NCI-H1048 (cell line): Measurements from ENCODE around the gene CCL4.
"Not testable (repeated sequence)": the region's sequence is repeated elsewhere in the genome, so short reads cannot be mapped to it uniquely, and the experiment has no call there.

Experiments
- DNase-seq: peaks from one replicate; lab custom pipeline; 2025; lab: John Stamatoyannopoulos, UW

CCL4 gene

DNA sequence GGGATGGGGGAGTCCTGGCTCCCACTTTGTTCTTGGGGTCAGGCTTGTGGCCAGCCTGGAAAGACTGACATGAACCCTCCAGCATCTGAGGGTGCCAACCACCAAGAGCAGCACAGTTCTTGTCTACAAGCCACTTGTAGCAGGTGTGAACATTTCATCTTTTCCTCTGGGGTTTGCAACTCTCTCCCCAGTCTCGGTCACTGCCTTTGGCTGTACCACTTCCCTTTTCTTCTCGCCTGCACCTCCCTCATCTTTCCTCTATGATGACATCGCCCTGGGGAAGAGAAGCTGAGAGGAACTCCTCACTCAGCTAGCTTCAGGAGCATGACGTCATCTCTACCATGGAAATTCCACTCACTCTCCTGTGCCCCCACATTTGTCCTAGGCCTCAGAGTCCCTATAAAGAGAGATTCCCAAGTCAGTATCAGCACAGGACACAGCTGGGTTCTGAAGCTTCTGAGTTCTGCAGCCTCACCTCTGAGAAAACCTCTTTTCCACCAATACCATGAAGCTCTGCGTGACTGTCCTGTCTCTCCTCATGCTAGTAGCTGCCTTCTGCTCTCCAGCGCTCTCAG lies at the start of gene CCL4:
Gene CCL4 (plus strand): TSS at position 427 of the 575 bp plus-strand sequence. CDS start 79 bp downstream, at position 506.
- DNase-seq: not testable (repeated sequence)

GRCh38 chr17:36055171-36055570 lies 48.5 kb upstream of the CCL4 start:
- no peak for DNase-seq

DNA sequence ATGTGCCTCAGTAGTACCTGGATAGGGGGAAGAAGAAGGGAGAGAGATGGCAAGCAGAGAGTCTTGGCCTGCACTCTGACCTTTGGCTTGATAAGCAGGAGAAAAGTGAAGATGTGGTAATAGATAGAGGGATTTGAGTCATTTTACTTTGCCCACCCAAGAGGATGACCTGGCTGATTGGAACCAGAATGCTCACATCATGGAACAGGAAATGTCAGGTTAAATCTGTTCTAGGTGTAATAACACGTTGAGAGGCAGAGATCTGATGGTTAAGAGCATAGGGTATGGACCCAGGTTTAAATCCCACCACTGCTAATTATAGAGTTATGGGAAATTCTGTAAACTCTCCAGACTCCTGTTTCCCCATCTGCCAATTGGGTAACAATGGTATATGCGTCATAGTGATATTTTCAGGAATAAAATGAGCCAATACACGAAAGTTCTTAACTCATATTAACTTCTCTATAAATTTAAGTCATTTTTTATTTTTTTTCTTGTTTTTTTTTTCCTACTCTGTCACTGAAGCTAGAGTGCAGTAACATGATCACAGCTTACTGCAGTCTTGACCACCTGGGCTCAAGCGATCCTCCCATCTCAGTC lies 47.6 kb upstream of the CCL4 start:
- DNase-seq: no peak

DNA sequence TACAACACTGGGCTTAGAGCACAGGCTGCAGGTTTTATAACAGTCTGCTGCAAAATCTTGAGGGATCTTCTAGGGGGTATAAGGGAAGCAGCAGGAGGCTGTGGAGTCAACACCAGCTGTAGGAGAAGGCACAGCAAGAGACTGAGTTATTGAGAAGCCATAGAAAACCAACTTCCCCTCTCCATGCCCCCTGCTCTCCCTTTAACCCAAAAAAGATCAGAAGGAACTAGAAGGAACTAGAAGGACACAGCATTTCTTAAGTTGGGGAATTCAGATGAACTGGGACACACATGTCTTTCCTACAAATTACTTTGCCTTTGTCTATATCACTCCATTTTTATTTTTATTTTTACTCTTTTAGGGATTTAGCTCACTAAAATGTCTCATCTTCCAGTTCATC lies 45.7 kb upstream of the CCL4 start:
- no peak for DNase-seq

- no peak for DNase-seq
Observed at GRCh38 chr17:36059406-36059805, 44.2 kb upstream of the CCL4 start.

DNA sequence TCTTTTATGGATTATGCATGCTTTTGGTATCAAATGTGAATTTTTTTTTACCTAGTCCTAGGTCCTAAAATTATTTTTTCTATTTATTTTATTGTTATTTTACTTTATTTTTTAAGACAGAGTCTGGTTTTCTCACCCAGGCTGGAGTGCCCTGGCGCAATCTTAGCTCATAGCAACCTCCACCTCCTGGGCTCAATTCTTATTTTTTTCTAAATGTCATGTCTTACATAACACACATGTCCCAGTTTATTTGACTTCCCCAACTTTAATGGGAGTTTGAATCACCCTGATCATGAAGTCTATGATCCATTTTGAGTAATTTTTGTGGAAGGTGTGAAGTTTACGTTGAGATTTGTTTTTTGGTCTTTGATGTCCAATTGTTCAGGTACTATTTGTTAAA lies 42.8 kb upstream of the CCL4 start:
- no peak for DNase-seq

- no peak for DNase-seq
Observed at GRCh38 chr17:36063786-36064541, 39.7 kb upstream of the CCL4 start, which contains the start of gene CCL18. TSS of gene CCL18 (plus strand) at chr17:36064272. CDS start at chr17:36064343, 71 bp downstream.

GRCh38 chr17:36066365-36066985 lies 37.2 kb upstream of the CCL4 start:
- no peak for DNase-seq

- DNase-seq: no peak
Observed at GRCh38 chr17:36068524-36068923, 35.1 kb upstream of the CCL4 start.

DNA sequence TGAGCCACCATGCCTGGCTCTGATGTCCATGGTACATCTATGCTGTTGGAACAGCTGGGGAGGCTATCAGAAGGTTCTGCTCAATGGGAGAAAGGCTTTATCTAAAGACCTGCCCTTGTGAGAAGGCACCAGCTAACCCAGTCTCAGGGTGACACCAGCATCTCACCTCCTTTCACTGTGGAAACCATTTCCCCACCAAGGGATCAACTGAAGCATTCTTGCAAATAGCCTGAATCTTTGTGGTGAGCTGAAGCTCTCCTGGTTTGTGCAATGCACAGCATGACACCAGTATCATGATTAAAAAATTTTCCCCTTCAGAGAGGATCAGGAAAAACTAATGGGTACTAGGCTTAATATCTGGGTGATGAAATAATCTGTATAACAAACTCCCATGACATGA lies 34.5 kb upstream of the CCL4 start:
- no peak for DNase-seq

GRCh38 chr17:36070427-36070826 lies 33.2 kb upstream of the CCL4 start:
- DNase-seq: no peak

DNA sequence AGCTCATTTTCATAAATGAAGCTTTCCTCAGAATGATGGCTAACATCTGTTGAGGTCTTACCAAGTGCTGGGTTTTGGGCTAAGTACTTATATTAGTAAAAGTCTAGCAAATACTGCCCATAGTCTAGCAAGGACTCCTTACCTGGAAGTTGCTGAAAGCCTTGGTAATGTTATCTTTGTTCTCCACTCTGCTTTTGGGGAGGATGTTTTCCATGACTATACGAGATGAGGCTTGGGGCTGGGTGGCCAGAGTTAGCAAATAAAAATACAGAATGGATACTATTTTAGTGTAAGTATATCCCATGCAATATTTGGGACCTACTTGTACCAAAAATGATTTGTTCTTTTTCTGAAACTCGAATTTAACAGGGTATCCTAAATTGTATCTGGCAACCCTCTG lies 31.9 kb upstream of the CCL4 start:
- DNase-seq: no peak

DNA sequence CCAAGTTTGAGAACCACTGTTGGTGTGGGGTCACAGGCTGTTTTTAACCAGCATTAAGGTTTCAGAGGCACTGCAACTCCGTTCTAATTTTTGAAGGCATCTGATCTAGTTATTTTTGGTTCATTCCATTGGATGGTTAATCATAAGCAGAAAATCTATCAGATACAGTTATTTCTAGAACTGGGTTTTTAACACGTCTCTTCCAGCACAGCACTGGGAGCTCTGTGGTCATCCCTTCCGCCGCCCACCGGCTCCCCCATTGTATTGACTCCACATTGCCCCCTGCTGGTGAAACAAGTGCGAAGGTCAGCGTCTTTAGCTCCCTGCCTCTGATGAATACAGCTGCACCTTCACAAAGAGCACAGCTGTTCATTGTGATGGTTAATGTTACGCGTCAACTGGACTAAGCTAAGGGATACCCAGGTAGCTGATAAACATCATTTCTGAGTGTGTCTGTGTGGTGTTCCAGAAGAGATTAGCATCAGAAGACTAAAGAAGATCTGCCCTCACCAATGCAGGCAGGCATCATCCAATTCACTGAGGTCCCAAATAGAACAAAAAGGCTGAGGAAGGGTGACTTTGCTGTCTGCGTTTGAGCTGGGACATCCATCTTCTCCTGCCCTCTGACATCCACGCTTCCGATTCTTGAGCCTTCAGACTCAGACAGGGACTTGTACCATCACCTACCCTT lies 31.1 kb upstream of the CCL4 start:
- DNase-seq: no peak

- DNase-seq: no peak
Observed at GRCh38 chr17:36074365-36074764, 29.3 kb upstream of the CCL4 start.

GRCh38 chr17:36081681-36082471 lies 21.8 kb upstream of the CCL4 start:
- DNase-seq: not testable (repeated sequence)

- DNase-seq: not testable (repeated sequence)
Observed at GRCh38 chr17:36082482-36083120, 21.0 kb upstream of the CCL4 start.

GRCh38 chr17:36083691-36084090 lies 19.9 kb upstream of the CCL4 start:
- DNase-seq: not testable (repeated sequence)

- no peak for DNase-seq
Observed at GRCh38 chr17:36085765-36086164, 17.9 kb upstream of the CCL4 start.

DNA sequence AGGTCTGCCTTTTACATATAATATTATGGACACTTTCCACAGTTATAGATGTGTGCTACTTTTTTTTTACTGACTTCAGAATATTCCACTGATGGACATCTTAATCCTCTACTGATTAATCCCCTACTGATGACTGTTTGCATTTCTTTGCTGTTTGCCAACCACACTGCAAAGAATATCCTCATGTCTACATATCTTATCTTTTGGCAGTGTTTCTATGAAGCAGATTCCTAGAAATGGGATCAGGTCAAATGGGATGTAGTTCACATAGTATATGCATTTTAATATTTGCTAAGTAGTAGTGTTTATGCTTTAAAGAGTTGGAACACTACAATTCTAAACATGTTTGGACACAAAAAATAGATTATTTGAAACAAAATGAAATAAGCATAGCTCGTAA lies 16.8 kb upstream of the CCL4 start:
- no peak for DNase-seq

DNA sequence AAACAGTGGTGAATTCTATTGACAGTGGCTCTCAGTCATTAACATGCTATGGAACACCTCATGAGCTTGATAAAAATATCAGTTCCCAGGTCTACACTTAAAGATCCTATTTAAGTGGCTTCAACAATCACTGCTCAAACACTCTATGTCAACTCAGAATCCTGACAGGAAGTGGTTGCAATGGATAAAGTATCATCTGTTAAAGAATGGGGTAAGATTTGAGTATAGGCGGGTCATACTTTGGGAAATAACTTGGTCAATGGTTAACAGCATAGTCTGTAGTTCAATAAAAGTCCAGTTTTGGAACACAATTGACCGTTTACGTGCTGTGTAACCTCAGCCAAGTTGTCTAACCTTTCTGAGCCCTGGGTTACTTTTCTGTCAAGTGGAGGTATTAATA lies 16.2 kb upstream of the CCL4 start:
- DNase-seq: not testable (repeated sequence)
